Measurements from ENCODE around the gene SAXO1.
"Not testable (repeated sequence)": the region's sequence is repeated elsewhere in the genome, so short reads cannot be mapped to it uniquely, and the experiment has no call there.

The SAXO1 gene

DNA sequence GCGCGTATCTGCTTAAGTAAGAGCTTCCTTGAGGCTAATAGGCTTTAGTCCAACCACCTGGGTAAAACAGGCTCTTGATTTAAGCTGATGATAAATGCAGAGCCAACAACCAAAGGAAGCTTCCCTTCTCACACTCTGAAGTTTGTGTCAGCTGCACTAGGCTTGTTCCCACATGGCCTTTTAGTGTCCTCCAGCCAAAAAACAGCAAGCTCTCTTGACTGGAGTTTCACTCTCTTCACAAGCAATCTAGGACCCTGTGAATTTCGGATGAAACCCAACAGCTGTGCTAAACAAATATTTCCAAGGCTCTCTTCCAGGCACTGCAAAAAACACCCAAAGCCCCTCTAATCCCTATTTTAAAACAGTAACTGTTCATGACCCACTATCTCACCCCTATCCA is 63.9 kb downstream of the SAXO1 start:
- no peak for DNase-seq

DNA sequence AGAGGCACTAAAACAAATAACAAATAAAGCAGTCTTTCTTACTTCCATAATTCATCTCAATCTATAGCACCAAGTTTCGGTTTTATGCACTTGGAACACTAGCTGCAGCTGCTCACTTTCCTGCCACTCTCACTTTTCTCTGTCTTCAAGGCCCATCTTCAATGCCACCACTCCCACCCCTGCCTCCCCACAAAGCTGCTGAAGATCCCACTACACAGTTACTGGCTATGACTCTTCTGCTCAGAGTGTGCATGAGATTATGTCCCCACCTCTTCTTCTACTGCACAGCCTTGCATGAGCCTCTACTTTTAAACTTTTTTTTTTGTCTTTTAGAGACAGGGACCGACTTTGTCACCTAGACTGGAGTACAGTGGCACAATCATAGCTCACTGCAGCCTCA is 77.4 kb downstream of the SAXO1 start:
- no peak for DNase-seq

DNA sequence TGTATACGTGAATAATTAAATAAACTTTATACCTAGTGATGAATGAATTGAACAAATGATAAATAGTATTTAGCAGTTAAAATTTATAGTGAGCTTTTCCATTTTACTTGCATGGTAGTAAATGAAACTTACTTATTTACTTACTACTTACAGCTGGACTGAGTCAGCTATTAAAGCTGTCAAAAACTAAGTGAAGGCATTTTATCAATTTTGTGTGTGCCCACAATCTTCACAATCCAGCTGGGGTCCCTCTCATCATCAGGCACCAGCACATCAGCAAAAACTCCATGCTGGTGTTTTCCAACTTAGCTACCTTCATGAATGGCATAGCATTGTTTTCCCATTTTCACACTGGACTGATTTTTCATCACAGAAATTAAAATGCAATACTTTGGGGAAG is 81.1 kb downstream of the SAXO1 start:
- DNase-seq = no peak

DNA sequence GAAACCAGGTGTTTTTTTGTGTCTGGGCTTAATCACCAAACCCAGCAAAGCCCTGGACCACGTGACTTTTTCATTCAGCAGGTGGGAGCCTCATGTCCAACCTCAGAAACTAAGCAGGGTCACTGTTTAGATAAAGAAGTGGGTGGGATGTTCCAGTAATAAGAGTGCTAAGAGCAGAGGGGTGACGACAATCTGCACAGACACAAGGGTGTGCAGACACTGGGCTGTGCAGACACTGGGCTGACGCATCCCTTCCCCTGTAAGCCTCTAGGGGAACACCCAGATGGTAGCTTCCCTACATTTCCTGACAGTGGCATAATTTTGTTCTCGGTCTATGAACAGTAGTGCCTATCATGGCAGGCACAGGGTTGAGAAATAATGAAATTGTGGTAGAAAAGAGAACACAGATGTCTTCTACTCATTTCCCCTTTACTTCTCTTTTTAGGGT is 85.1 kb downstream of the SAXO1 start:
- DNase-seq = no peak

DNA sequence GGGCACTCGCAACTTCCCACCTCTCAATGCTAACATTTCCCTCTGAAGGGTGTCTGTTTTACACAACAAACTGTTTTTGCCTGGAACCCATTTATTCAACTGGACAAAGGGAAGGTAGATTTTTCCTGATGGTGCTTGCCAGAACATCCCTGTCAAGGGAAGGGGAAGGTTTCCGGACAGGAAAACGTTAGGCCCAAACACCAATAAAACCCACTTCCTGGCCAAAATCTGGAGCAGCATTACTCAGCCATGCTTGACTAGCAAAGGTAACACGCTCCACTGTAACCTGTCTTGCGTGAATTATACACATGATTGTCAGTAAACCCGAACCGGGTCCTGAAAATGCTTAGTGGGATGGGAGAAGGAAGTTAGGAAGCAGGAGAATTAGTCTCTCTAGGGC is 90.2 kb downstream of the SAXO1 start:
- DNase-seq = no peak

DNA sequence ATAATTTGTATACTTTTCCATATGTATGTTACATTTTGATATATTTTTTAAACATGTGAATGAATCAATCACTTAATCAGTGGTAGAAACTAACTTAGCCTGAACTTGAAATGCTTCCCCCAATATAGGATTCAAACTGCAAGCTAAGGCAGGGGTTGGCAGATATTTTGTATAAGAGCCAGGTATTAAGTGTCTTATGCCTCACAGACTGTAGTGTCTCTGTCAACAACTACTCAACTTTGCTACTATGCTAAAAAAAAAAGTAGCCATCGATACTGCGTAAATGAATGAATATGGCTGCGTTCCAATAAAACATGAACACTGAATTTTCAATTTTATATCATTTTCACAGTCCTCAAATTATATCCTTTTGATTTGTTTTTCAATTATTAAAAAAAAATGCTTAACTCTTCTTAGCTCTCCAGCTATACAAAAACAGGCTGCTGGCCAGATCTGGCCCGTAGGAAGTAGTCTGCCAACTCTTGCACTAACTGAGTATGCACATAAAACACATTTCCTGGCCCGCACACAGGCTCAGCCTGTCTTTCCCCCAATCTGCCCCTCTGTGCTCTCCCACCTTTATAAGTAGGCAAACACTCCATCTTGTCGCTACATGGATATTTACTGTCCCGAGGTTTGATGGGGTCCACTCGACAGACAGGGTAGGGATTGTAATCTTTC is 91.8 kb downstream of the SAXO1 start:
- DNase-seq = no peak

DNA sequence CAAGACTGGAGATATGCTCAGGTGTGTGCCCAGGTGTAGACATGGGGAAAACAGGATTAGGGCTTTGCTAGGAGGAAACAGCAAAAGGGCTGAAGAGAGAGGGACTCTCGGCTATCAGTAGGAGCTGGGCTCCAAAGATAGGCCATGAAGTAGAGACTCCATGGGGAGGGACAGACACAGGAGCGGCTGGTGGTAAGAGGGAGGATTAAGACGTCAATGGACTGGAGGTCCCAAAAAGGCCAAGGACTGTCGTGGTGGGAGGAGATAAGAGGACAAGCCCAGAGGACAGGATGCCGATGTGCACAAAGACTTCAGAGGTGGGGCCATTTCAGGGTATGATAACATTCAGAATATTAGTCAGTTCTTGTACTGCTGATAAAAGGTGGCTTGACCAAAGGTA is 93.1 kb downstream of the SAXO1 start:
- DNase-seq = no peak

DNA sequence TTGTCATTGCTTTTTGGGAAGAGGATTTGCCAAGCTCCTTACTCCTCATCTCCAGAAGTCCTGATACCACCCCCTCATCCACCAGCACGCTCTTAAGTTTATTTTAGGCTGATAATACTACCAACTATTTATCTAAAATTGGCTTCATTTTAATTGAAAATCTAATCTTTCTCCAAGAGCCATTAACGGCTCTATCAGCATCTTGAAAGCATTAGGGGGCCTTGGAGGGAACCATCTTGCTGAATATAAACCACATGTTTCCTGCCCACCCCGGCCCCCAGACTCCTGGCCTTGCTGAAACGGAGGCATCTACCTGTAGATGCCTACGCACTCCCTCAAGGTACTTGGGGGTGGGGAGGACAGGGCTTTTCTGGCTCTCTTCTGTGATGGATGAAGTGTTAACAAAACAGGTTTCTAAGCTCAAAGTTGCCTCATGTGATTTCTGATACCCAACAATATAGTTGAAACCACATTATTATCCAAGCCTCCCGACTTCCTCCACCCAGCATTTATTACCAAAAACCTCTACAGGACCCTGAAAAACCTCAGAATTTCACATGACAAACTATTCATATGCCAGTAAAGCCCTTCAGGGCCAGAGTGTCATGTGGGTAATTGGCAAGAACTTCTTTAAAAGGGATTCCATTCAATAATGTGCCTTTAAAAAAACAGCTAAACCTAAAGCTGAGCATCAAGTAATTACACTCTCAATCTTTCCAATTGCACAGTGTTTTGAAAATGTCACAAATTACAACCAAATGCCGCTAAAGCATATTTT is 96.7 kb downstream of the SAXO1 start:
- no peak for DNase-seq

DNA sequence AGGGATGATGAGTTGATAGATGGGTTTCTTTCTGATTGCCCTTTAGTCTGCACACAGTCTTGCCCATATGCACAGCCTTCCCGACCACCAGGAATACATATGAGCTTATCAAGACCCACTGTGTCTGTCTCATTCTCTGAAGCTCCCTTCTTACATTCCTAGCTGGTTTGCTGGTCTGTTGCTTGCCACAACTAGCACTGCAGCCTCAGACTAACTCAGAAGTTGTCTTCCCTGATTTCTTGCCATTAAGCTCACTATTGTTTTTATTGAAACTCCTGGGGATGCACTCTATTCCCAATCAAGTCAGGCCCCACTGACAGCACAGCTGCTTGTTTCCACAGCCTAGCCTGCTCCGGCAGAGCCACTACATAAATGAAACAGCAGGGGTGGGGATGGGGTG is 97.5 kb downstream of the SAXO1 start:
- DNase-seq = no peak

DNA sequence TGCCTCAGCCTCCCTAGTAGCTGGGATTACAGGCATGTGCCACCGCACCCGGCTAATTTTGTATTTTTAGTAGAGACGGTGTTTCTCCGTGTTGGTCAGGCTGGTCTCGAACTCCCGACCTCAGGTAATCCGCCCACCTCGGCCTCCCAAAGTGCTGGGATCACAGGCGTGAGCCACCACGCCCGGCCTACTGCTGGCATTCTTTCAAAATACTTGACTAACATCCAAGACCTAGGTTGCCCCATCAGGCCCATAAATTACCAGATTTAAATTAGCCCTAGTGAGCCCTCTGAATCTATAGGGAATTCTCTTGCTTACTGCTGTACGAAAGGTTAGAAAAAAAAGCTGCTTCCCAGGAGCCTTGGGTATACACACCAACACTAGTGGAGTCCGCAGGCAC is 102.4 kb downstream of the SAXO1 start:
- DNase-seq = not testable (repeated sequence)

DNA sequence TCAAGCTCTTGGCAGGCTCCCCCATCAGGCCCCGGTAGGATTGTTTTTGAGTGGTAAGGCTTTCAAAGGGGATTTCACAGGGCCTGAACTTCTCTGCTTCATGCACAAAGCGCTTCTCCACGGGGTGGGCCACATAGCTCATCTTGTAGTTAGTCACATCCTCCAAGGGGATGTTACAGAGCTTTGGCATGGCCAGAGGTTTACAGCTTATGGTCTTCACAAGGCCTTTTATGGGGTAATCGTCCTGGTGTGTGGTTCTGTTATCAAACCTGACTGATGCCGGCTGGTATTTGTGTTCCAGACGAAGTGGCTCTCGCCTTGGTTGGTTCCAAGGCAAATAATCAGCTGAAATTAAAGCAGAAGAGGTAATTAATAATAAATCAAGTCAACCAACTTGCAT is 104.3 kb downstream of the SAXO1 start:
- DNase-seq = no peak

DNA sequence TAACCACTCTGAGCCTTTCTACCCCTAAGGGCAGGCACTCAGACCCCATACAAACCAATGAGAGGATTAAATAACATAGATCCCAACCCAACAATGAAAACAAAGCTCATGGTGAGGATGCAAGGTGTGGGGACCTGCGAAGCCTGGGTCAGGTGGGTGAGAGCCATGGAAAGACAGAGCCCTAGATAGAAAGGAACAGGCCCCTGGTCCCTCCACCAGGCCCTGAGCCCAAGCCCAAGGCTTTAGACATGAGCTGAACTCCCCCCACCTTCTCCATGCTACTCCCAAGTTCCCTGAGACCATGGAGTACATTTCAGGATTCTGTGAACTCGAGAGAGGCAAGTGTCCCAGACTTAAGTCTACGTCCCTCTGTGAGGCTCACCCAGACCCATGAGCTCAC is 106.5 kb downstream of the SAXO1 start:
- DNase-seq = no peak

DNA sequence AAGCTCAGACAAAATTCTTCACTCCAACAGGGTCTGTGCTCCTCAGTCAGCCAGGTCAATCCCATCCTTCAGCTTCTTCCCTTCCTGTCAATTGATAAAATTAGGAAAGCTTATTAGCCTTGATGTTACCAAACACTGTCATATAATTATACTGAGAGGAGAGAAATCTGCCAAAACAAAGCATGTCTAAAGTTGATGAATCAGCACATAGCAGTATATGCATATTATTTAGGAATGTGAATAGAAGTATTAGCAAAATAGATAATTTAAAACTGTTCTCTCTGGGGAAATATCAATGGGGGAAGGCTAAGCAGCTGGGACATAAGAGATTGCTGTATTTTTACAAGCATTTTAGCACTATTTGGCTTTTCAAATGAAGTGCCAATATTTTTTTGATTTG is 107.1 kb downstream of the SAXO1 start:
- DNase-seq = no peak

DNA sequence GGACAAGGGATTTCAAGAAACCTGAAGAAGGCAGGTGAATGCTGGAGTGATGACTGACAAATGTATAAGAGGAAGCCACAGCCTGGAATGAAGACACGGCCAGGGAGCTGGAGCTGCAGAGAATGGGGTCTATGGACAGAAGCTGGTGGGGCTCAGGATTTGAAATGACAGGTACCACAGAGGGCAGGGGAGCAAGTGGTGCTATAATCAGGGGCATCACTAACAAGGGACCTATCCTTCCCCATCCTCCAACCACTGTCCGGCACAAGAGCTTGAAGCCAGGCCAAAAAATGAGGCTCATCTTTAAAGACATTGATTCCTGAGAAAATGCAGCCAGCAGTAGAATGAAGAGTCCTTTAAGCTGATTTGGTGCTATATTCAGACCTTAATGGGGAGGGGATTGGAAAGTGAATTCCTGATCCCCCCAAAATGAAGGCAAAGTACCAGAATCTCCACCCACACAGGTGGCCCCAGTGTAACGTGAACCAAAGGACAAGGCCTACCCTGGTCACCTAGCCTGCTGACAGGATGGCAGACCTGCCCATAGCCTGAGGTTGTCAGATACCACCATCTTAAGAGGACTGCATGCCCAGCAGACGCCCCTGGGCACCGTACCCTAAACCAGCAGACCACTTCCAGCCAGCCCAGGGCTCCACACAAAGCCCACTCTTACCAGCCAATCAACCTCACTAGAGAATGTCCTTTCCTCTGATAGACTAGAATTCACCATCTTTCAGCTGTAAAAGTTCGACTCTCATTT is 109.2 kb downstream of the SAXO1 start:
- DNase-seq = no peak

DNA sequence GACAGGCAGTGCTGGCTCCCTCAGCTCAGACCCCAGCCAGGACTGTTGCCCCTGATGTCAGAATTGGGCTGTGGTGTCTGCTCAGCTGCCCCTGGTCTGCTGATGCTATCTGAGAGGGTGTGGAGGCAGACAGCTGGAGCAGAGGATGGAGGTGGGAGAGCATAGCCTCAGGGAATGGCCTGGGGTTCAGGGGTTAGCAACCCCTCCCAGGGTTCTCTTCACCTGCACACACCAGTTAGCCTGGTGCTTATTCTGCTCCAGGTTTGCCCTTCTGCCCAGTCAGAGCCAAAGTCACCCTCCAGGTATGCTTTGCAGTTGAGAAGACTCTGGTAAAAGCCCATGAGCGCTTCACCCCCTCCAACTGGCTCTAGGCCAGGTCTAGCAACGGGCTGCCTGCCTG is 109.8 kb downstream of the SAXO1 start:
- no peak for DNase-seq

DNA sequence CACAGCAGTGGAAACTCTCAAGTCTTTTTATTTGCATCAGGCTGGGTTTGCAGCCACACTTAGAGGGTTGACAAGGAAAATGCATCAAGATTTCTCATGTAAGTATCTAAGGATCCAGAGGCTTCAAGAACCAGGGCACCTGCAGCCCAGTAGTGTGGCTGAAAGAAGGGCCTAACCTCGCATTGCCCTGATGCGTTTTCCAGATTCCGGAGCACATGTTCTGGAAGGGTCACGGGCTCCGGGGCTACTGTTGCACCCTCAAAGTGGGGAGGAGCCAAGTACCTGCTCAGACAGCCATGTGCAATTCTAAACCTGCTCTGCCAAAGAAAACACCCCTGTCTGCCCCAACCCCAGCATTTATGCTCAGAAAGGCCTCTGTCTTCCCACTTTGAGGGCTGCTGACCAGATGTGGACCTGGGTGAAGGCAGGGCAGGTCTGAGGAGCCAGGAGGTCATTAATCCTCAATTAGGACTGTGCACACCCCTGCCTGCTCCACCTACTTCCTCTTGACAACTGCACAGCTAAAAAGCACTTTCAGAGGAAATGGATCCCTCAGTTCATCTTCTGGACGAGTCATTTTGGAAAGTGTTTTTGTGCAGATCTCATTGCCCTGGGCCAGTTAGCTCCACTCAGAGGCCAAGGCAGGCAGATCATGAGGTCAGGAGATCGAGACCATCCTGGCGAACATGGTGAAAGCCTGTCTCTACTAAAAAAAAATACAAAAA is 110.7 kb downstream of the SAXO1 start:
- DNase-seq = no peak

DNA sequence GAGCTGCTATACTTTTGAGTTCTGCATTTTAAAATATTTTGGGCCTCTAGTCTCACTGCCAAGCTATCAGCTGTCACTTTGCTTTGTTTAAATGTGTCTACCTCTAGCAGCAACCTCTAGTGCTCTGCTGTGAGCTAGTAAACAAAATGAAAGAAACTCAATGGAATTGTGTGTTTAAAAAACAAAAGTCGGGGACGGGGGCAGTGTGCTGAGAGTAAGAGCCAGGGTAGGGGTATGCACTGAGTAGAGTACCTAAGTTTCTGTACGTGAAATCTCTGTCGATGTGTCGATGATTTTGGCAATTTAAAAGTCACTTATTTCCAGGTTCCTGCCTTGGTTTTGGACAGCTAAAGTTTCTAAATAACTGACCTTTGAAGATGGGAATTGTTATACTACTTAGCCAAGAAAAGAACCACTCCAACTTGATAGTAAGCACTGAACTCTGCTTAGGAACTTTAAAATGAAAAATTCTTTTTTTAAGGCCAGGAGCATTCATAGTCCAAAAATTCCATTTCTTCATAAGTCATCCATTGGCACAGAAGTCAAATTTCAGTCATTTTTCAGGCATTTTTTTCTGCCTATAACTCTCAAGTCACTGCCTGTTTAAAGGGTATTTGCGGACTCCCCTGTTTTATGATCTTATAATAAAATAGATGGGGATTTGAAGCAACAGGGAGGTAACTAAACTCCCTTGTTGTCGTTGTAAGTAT is 111.5 kb downstream of the SAXO1 start:
- DNase-seq = no peak

DNA sequence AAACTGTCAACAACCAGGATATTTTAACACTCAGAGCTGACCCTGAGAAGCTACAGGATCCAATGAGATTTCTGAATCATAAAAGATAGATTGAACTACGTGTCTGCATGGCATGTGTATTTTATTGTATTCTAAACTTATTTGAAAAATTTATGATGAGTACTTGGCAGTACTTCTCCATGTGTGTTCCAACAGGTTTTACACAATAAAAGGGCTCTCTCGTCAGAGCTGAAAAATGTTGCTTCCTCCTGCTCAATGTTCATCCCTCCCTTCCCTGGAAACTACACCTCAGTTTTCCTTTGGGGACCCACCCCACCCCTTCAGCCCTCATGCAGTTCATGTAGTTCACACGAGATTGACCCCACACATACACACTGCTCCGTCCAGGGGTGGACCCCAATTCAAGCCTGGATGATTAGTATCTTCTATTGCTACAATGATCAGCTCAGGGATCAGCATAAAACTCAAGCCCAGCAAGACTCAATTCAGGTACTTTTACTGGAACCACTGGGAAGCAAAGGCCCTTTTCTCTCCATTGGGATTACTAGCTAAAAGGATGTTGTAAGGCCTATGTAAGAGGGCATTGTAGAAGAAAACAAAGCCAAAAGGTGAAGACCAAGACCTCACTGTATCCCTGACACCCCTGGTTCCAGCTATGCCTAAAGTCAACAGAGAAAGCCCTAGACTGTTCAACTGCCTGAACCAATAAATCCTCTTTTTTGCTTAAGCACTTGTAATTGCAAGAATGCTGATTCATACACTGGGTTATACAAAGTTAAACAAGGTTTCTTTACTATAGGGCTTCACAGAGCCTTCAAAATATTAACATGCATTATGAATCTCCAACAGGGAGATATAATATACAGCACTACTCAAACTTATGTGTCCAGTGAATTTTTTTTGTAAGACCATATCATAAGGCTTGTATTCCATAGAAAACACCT is 112.6 kb downstream of the SAXO1 start:
- DNase-seq = no peak

DNA sequence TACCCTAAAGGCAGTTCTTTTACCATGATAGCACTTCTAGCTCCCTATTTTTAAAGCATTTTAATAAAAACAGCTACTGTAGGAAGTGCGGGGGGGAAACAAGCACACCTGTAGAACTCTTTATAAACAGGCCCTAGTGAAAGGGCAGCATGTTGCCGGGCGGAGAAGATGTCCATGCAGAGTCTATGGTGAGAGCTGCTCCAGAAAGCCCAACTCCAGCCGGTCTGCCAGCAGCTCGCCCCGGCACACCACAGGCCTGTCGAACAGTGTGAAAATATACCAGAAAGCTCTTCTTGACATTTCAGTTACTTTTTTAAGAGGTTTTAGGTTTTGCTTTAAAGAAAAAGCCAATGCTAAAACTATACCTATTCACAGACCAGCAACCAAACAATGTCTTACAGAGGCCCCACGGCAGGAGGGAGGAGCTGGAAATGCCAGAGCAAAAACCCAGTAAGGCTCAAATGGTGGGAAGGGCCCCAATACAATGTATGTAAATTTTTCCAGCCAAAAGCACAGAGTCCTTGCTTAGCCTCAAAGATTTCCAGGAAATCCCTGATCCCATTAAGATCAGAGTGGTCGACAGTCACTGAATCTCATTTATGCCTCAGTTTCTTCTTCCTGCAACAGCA is 121.2 kb downstream of the SAXO1 start:
- no peak for DNase-seq

DNA sequence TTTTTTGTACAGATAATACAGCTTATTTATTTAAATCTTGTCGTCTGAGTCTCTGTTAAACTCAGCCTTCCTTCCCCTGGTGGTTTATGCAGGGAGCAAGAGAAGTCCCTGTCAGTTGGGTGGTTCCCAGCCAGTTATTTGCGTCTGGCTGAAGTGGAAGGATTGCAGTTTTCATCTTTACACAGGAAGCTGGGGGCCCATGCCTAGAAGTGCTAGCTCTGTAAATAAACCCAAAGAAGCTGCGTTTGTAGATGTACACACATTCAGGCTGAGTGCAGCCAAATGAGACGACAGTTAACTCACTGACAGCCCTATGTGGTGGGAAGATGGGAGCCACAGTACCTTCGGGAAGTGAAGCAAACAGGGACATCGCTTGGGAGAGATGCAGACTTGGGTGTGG is 122.1 kb downstream of the SAXO1 start:
- DNase-seq = no peak

DNA sequence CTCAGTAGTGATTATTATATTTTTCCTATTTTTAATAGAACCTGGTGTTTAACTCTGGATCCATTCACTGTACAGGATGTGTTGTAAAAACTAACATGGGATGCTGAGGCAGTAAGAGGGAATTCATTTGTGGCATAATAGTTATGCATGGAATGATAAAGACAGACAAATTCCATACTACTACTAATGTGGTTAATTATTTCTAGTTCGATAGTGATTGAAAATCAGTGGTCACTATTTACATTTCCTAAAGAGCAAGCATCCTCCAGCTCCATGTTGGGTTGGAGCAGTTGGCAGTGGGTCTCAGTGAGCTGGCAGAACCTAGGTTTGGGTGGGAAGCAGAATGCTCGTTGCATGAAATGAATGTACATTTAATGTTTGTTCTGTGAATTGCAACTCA is 122.6 kb downstream of the SAXO1 start:
- DNase-seq = no peak
